Endothelial cell of umbilical vein (primary cell): Measurements from ENCODE around the gene NUP58. TPM values are rescaled to one million over a fixed set of nuclear protein-coding genes. Genes with fewer than 3 reads are reported as not detected.

Experiments
- BruUV-seq: library from RNA; stranded (reverse); fragments of 400-500 nt; replicated peaks from 2 replicates; lab custom pipeline; 2021; lab: Mats Ljungman, UMichigan
- CTCF ChIA-PET: fragments of 300-600, 350-600 bp; sonication (Branson Sonifier 250); formaldehyde crosslinking; loops from one replicate; lab custom pipeline; 2021; ENCODE audit warnings: antibody characterized with exemption, inconsistent platforms; lab: Charles Lee
- POLR2A ChIA-PET: fragments of 300-600, 350-600 bp; sonication (Branson Sonifier 250); formaldehyde crosslinking; loops from one replicate; lab custom pipeline; 2021; ENCODE audit warnings: antibody characterized with exemption, inconsistent platforms; lab: Charles Lee
- DNase-seq: peaks from one replicate; pipeline ENCODE4 v3.0.0-alpha.2; 2011; ENCODE audit warnings: low read depth, low spot score
- FAIRE-seq: peaks from 2 replicates; lab custom pipeline; 2011; peaks lifted over from hg19 to GRCh38; lab: Jason Lieb, UNC
- H2AFZ ChIP-seq: 2 replicates; pipeline ENCODE4 v1.6.0; 2012; ENCODE audit warnings: low read depth, low read length, control low read depth, inconsistent platforms
- H3K27ac ChIP-seq: 2 replicates; pipeline ENCODE4 v1.5.1; 2011; ENCODE audit warnings: low read depth, mild to moderate bottlenecking, control low read depth, low read length, moderate library complexity; ENCODE audit not compliant: insufficient read depth
- H3K27me3 ChIP-seq, 2 experiments: 2 replicates each; pipeline versions ENCODE4 v1.6.0 to v1.6.1; 2011; ENCODE audit warnings: low read length in 2 of 2, mixed read lengths in 1 of 2; ENCODE audit not compliant: control insufficient read depth in 2 of 2, insufficient read depth in 2 of 2
- H3K36me3 ChIP-seq, 2 experiments: 2 replicates in 1 of 2; 3 replicates in 1 of 2; pipeline ENCODE4 v1.5.1; 2011; ENCODE audit warnings: low read length in 2 of 2, mild to moderate bottlenecking in 1 of 2, moderate library complexity in 1 of 2; ENCODE audit not compliant: control insufficient read depth in 2 of 2, insufficient read depth in 2 of 2; ENCODE audit errors: extremely low read depth in 1 of 2
- H3K4me1 ChIP-seq: 3 replicates; pipeline ENCODE4 v1.5.1; 2011; ENCODE audit warnings: mild to moderate bottlenecking, low read length; ENCODE audit not compliant: control insufficient read depth, insufficient read depth; ENCODE audit errors: extremely low read depth
- H3K4me2 ChIP-seq: 2 replicates; pipeline ENCODE4 v1.6.1; 2011; ENCODE audit warnings: low read length, control low read depth, mixed read lengths; ENCODE audit not compliant: insufficient read depth
- H3K4me3 ChIP-seq, 3 experiments: fragments of 200-600 bp in 1 of 3; sonication (generic), shearing (Covaris generic) in 1 of 3; replicated peaks in 1 of 3; 2 replicates each; pipeline ENCODE4 v1.5.1; 2011 to 2016; ENCODE audit warnings: control low read depth in 3 of 3, low read length in 3 of 3, mild to moderate bottlenecking in 2 of 3, inconsistent platforms in 1 of 3, low read depth in 1 of 3, moderate library complexity in 1 of 3; ENCODE audit not compliant: insufficient read depth in 1 of 3
- H3K79me2 ChIP-seq: 2 replicates; pipeline ENCODE4 v1.6.0; 2012; ENCODE audit warnings: low read length, inconsistent platforms; ENCODE audit not compliant: control insufficient read depth, insufficient read depth
- H3K9ac ChIP-seq: replicated peaks from 2 replicates; pipeline ENCODE3; 2011; ENCODE audit warnings: low read length, control low read depth; ENCODE audit not compliant: insufficient read depth; ENCODE audit errors: extremely low read depth
- H3K9me1 ChIP-seq: replicated peaks from 3 replicates; pipeline ENCODE4 v1.6.0; 2011; ENCODE audit warnings: mild to moderate bottlenecking, low read length; ENCODE audit not compliant: control insufficient read depth, insufficient read depth; ENCODE audit errors: extremely low read depth
- H3K9me3 ChIP-seq: replicated peaks from 2 replicates; pipeline ENCODE4 v1.5.1; 2012; ENCODE audit warnings: low read length, inconsistent platforms; ENCODE audit not compliant: control insufficient read depth, insufficient read depth
- H4K20me1 ChIP-seq: replicated peaks from 2 replicates; pipeline ENCODE3; 2011; ENCODE audit warnings: mild to moderate bottlenecking, low read length; ENCODE audit not compliant: control insufficient read depth, insufficient read depth; ENCODE audit errors: extremely low read depth
- EZH2 ChIP-seq: IDR thresholded peaks from 2 replicates; pipeline ENCODE4 v1.6.1; 2012; ENCODE audit warnings: borderline replicate concordance, low read depth, mild to moderate bottlenecking, moderate library complexity, low read length, inconsistent platforms; ENCODE audit not compliant: severe bottlenecking
- FOS ChIP-seq: IDR thresholded peaks from 2 replicates; pipeline ENCODE4 v1.6.1; 2011; ENCODE audit warnings: mild to moderate bottlenecking, low read length, moderate library complexity, borderline replicate concordance; ENCODE audit not compliant: insufficient read depth
- GATA2 ChIP-seq: IDR thresholded peaks from 2 replicates; pipeline ENCODE4 v1.7.0; 2011; ENCODE audit warnings: low read depth, mild to moderate bottlenecking, moderate library complexity, mixed read lengths, low read length; ENCODE audit not compliant: insufficient read length, insufficient read depth
- JUN ChIP-seq: IDR thresholded peaks from 2 replicates; pipeline ENCODE4 v1.6.1; 2011; ENCODE audit warnings: borderline replicate concordance, low read depth; ENCODE audit not compliant: insufficient read length, insufficient read depth
- MYC ChIP-seq: IDR thresholded peaks from one replicate; pipeline ENCODE4 v1.6.1; 2011; ENCODE audit warnings: mild to moderate bottlenecking, low read depth, low read length
- POLR2A ChIP-seq: IDR thresholded peaks from 2 replicates; pipeline ENCODE4 v1.6.1; 2012; ENCODE audit warnings: low read depth, mild to moderate bottlenecking, control low read depth, low read length
- POLR2AphosphoS5 ChIP-seq: IDR thresholded peaks from 2 replicates; pipeline ENCODE4 v1.6.1; 2012; ENCODE audit warnings: low read depth, mild to moderate bottlenecking, control low read depth, low read length, moderate library complexity; ENCODE audit not compliant: insufficient read depth
- dilution Hi-C: fragments of 300-500 bp; cut with MboI; formaldehyde crosslinking; loops from one replicate; pipeline ENCODE4 v1.15.0; 2019; ENCODE audit warnings: low sequenced_read_pairs; ENCODE audit not compliant: extremely low pct_ligation_motif_present
- intact Hi-C: fragments of 100-400 bp; cut with micrococcal nuclease; formaldehyde crosslinking; loops from one replicate; pipeline ENCODE4 v1.10.0; 2022
- polyA plus RNA-seq, 4 experiments: library from polyadenylated mRNA; depleted of rRNA in 3 of 4; stranded (reverse) in 3 of 4; unstranded in 1 of 4; fragments of >200 nt; gene quantifications; 2 replicates each; pipeline versions ENCODE4 v1.2.1 to v1.2.3, GENCODE V29; 2011 to 2012; ENCODE audit warnings: missing spikeins in 1 of 4
- total RNA-seq: library from RNA; stranded (reverse); gene quantifications from 2 replicates; pipeline ENCODE4 v1.2.3, GENCODE V29; 2021
- TF ChIP-seq, protein P1 (sequence below): IDR thresholded peaks from 2 replicates; pipeline ENCODE4 v1.6.1; 2011; ENCODE audit not compliant: insufficient read depth, insufficient read length
- TF ChIP-seq, protein P2 (sequence below), 2 donors: IDR thresholded peaks; 1 replicate in 1 of 2; 2 replicates in 1 of 2; pipeline ENCODE4 v1.5.1; 2011; ENCODE audit warnings: low read length in 2 of 2, mild to moderate bottlenecking in 2 of 2, moderate library complexity in 2 of 2, control low read depth in 1 of 2, inconsistent platforms in 1 of 2, low read depth in 1 of 2; ENCODE audit not compliant: insufficient read depth in 1 of 2; ENCODE audit errors: extremely low read depth in 1 of 2

The NUP58 gene
- total and polyA plus RNA-seq, 2 donors (not counting 3 experiments of a cell fraction or from before 2014, with no cell fraction given), result 28.5 to 49.6 TPM

DNA sequence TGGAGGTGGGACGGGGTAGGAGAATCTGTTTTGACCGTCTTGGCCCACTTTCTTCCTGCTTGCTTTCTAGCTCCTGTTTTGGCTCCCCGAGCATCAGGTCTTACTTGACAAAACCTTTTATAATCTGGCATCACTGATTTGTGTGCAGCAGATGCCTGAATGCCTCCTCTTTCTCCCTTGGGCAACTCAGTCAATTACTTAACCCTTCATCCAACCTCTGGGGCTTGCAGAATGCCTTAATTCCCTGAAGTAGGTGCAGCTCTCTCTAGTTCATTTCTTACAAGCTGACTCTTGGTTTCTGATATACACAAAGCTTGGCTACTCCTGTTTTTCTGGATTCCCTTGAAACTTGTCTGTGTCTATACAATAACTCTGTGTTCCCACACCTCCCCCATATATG, 5.7 kb upstream of the NUP58 start:
- H3K9me3 ChIP-seq, result no peaks in the 10 kb centered on the region
- no peak overlapping the region for H3K4me2 ChIP-seq
- TF ChIP-seq, protein P1, sequence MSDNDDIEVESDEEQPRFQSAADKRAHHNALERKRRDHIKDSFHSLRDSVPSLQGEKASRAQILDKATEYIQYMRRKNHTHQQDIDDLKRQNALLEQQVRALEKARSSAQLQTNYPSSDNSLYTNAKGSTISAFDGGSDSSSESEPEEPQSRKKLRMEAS, result no peak
- TF ChIP-seq MYC (no peak), GATA2 (no peak), EZH2 (no peak), FOS (no peak), JUN (no peak), POLR2AphosphoS5 (no peak), POLR2A (no peak)
- TF ChIP-seq, protein P2, sequence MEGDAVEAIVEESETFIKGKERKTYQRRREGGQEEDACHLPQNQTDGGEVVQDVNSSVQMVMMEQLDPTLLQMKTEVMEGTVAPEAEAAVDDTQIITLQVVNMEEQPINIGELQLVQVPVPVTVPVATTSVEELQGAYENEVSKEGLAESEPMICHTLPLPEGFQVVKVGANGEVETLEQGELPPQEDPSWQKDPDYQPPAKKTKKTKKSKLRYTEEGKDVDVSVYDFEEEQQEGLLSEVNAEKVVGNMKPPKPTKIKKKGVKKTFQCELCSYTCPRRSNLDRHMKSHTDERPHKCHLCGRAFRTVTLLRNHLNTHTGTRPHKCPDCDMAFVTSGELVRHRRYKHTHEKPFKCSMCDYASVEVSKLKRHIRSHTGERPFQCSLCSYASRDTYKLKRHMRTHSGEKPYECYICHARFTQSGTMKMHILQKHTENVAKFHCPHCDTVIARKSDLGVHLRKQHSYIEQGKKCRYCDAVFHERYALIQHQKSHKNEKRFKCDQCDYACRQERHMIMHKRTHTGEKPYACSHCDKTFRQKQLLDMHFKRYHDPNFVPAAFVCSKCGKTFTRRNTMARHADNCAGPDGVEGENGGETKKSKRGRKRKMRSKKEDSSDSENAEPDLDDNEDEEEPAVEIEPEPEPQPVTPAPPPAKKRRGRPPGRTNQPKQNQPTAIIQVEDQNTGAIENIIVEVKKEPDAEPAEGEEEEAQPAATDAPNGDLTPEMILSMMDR (IDR thresholded peaks at IDR 0.05; ENCODE audit: extremely low read depth in 1 of 2, insufficient read depth in 1 of 2, low read depth in 1 of 2, low read length in 2 of 2), result no peak
- intact Hi-C loops, result no loop called here
- peaks cover 32 to 58% of the 10 kb centered on the region in 2 experiments for H3K27me3 ChIP-seq
- no peak overlapping the region for H2AFZ ChIP-seq
- H3K27ac ChIP-seq, result no peak overlapping the region
- no peaks in the 10 kb centered on the region for H4K20me1 ChIP-seq
- H3K9me1 ChIP-seq, result no peaks in the 10 kb centered on the region
- no TSS peak for BruUV-seq
- DNase-seq (no peak), FAIRE-seq (no peak)
- dilution Hi-C loops, result no loop called here
- H3K79me2 ChIP-seq, result no peaks in the 10 kb centered on the region
- POLR2A ChIA-PET, result no interaction called here
- CTCF ChIA-PET, result interaction anchor here (2.6 kb wide), 1 partner anchor 8 kb away, joined by 10 read pairs; the partner anchor contains the start of gene MTMR6
- no peaks in the 10 kb centered on the region for H3K36me3 ChIP-seq
- peaks cover under 1% of the 10 kb centered on the region for H3K4me1 ChIP-seq
- no peak overlapping the region for H3K4me3 ChIP-seq
- H3K9ac ChIP-seq, result no peak overlapping the region
